Brain pericyte (primary cell): ENCODE measurements around the gene SLC35F4.

ENCODE experiments used
- DNase-seq: peaks from one replicate; pipeline ENCODE4 v3.0.0-alpha.2; 2012; ENCODE audit warnings: low read depth, low spot score

Gene SLC35F4

DNA sequence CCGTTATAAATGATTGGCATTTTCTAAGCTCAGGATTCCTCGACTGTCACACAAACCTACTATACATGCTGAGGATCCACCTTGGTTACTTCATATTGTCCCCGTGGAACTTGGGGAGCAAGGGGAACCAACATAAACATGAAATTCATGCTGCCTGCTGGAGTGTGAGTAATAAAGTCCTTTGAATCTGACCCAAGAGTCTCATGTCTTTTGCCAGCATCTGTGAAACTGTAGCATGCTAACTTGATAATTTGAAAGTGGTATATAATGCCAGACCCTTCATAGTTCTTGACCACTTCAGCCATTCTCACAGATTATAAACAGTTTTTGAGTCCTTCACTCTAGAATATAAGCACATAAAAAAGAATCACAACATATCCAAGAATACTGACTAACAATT, 17.1 kb downstream of the SLC35F4 start:
- DNase-seq: no peak

DNA sequence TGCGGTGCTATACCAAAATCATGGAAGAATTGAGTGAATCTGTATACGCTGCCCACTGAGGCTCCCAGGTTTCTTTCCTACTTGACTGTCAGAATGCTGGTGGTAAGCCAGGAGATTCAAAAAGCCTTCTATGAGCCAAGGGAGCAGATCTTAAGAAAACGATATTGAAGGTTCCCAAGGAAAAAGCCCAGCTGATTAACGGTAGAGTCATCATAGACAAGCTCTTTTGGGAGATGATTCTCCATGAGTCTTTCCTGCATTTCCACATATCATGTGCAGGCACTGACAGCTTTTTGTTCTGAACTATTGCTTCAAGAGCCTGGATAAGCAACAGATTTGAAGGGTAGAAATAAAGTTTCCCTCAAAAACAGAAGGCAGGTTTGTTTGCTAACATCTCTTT, 17.5 kb downstream of the SLC35F4 start:
- DNase-seq: no peak

DNA sequence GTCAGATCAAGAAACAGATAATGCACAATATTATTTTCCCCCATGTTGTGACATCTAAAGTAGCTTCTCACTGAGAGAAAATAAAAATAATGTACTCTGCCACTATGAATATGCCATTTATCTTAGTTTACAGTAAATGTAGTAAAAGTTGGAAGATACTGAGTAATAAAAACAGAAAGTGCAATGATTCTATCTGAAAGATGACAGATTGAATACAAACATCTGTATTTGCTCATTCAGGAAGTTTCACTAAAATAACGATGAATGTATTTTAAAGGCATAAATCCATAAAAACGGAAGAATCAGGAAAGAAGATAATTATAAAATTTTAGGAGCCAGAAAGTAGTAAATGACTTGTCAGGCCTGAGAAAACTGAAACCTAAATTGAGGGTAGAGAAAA, 18.2 kb downstream of the SLC35F4 start:
- no peak for DNase-seq

DNA sequence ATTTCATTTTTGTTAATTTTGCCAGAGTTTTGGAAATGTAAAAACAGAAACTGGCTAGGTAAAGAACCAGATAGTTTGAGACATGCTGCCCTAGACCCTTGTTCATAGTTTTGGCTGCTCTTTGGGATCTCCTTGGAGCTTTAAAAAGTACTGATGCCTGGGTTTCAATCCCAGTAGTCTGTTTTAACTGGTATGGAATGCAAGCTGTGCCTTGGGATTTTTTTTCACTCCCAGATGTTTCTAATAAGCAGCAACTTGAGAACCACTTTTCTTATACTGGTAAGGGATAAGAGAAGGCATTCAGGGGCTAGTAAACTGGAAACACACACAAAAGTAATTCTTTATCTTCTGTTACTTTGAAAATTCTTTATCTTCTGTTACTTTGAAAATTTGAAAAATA, 18.8 kb downstream of the SLC35F4 start:
- no peak for DNase-seq

DNA sequence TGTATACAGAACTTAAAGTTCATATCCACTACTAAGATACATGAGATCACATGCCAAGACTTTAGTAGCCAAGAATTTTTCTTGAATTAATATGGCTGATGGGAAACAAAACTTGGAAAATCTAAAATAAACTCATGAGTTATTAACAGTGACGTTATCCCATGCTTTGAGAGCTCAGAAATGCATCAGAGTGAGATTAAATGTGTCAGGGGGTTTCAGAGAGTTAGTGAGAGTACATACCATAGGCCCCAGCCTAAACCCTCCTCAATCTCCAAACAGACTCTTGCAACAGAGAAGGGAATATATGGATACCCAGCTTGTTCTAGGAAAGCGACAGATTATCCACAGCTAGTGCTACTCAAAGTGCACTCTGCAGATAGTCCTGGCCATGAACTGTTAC, 19.3 kb downstream of the SLC35F4 start:
- DNase-seq: no peak

DNA sequence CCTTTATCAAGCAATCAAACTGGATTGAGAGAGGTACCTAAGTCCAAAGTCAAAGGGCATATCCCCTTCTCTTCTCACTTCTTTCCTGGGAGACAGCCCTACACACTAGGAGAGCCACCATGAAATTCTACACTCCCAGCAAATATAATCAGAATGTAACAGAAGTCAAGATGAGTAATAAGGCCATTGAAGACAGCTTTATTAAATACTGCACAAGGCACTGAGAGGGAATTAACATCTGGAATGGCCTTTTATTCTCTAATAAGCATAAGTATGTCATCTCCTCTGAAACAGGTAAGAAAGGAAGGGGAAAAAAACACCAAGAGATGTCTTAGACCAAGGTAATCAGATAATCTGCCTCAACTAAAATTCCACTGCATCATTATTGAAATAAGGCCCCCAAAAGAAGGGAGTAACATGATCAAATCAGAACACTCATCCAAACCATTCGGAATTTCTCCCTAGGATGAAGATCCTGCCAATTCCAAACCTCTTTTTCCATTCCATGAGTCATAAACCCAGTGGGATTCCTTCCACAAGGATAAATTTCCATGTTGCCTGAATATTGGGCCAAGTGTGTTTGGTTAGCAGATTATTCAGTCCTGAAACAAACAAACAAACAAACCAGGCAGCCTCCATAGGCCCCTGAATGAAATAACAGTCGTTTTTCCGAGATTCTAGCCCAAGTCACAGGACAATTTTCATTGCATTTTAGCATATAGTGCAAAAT, 19.9 kb downstream of the SLC35F4 start:
- no peak for DNase-seq

DNA sequence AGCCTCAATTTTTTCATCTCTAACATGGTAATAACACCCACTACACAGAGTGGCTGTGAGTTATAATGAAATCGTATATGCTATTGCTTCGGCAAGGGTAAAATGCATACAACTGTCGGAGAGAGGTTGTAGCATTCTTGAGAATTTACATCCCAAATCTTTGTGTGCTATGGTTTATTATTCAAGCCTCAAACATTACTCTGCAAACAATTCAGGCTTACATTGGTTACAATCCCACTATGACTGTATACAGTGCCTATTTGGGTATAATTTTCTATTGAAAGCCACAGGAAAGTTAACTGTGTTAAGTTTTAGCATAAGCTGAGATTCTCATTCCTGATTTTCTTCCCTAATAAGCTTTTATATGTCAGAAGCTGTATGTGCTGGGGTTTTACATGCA, 20.6 kb downstream of the SLC35F4 start:
- no peak for DNase-seq

DNA sequence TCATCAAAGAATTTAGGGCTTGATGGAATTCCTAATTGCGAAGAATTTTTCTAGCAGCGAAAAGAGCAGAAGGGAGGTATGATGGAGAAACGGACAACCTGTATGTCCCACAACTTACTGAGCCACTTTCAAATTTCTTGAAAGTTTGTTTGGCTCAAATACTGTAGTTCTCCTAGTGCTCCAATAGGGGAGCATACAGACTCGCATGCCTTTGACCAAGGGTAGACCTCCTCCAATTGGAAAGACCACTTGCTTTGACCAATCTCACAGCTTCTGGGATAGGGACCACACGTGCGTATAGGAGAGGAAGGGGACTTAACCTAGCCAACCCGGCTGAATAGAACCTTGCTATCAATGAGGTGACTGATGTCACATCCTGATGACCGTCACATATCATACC, 28.6 kb downstream of the SLC35F4 start:
- DNase-seq: no peak

DNA sequence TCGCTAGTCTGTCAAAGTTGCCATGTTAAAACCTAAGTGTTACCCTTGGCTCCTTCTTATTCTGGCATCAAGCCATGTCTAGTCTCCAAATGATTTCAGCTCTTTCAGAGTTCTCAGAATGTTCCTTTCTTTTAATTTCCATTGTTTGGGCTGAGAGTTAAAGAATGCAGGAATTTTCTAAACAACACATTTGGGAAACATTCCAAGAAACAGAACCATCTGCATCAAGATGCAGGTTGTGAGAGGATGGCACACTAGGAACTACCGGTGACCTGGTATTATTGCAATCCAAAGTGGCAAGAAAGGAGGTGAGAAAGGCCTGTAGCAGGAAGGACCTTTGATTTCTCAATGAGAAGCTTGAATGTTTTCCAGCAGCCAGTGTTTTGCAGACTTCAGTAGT, 30.1 kb downstream of the SLC35F4 start:
- no peak for DNase-seq

DNA sequence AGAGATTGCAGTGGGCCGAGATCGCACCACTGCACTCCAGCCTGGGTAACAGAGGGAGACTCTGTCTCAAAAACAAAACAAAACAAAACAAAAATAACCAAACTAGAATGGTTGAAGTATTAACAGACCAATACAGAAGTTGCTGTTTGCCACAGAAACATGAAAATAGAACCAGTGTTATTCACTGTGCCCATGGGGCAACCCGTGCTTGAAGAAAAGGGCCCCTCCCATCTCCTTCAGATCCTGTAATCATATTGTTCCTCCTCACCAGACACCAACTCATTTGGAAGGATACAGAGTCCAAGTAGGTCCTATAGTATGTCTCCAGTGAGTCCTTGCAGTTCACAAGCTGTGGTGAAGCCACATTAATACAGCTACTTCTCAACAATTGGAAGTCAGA, 30.9 kb downstream of the SLC35F4 start:
- DNase-seq: no peak

DNA sequence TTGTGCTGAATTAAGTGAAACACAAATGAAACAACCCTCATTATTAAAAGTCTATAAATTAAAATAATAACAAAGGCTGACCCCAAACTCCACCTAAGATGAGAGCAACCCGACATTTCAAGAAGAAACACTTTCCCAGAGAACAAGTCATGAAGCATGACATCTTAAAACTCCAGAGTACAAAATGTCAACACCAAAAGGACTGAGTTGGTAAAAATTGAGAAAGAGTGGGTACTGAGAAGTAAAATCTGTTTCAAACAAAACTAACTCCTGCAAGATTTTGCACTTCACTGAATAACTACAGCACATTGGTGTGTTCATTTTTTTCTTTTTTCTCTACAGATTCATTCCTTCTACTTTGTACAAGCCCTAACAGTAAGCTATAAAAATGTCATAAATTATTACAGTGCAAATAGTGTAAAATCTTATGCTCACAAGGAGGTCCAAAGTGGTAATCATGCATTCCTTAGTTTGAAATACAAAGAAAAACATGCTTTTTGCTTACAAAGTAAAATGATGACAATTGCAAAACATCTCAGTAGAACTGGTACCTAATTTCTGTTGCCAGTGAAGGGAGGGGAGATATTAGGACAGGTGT, 31.8 kb downstream of the SLC35F4 start:
- DNase-seq: no peak

DNA sequence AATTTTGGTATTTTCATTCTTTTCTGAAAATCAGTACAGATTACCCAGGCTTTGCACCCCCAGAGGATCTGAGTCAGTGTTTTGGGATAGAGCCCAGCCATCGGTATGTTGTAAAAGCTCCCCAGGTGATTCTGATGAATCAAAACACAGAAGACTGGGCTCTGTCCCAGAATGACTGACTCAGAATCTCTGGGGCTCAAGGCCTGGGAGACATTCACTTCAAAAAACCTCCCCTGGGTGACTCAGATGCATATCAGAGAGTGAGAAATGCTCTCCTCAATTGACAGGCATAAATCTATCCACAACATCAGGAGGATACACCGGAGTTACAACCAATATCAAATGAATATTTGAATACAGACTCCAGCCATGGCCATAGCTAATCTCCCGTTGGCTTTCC, 32.6 kb downstream of the SLC35F4 start:
- DNase-seq: peak; percentile 5

DNA sequence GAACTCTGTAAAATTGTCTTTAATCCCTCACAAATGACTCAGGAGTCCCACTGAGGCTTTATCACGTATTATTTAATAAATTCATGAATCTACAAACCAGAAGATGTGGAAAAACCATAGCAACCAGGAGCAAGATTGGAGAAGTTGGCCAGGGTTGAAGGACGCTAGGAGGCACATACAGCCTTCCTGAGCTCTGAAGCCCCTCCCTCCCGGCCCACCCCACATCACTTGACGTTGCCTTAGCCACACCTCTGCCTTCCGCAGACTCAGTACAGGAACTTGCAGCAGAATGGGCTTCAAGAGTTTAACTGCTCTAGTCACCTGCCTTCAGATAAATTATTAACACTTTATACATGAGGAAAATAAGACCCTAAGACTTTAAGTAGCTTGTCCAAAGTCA, 33.9 kb downstream of the SLC35F4 start:
- no peak for DNase-seq

DNA sequence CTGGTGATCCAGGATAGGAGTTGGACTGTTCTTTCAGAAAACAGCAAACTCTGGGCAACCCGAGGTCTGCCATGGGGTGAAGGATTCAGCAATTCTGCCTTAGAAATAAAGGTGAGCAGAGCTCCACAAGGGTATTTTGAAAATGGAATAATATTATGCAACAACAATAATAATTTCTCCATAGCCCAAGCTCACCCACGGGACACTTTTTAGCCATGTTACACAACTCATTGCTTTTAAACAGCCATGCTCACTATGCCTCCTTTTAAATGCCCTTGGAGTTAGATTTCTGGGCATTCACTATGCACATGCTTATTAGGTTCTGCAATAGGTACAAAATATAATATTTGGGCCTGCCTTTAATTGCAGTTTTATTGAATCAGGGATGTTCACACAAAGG, 37.2 kb downstream of the SLC35F4 start:
- DNase-seq: no peak

DNA sequence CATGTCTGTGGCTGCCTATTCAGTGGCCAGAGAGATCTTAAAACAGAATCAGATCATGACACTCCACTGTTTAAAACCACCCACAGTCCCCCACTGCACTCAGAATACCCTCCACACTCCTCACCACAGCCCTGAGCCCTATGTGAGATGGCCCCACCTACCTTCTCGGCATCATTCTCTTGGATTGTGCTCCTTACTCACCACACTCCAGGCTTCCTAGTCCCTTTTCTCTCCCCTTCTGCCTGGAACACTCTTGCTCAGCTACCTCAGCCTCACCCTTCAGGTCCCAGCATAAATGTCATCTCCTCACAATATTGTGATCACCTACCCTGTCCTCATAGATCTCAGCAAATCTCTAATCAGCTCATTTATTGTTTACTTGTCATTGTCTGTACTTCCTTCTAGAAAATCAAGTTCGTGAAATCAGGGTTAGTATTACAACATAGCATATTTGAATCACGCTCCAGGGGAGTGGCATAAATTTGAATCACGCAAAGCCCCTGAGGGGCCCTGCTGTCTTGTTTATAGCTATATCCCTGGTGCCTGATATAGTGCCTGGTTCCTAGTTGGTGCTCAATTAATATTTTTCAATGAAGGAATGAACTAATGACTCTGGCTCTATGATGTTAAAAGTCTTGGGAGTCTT, 42.8 kb downstream of the SLC35F4 start:
- no peak for DNase-seq

DNA sequence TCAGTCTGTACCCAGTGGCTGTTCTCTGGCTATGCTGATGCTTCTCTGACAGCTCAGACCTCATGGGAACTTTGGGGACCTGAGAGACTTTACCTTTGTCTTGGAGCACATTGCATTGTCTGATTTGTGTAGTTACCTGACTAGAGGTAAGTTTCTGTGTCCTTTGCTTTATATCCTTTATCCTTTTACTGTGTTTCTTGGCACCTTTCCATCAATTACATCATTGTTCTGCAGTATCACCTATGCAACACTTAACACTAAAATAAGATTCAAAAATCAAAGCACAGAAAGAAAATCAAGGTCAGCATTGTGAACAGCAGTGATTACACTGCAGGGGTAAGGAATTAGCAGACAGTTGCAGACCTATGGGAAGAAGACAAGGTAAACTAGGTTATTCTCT, 43.8 kb downstream of the SLC35F4 start:
- DNase-seq: no peak

DNA sequence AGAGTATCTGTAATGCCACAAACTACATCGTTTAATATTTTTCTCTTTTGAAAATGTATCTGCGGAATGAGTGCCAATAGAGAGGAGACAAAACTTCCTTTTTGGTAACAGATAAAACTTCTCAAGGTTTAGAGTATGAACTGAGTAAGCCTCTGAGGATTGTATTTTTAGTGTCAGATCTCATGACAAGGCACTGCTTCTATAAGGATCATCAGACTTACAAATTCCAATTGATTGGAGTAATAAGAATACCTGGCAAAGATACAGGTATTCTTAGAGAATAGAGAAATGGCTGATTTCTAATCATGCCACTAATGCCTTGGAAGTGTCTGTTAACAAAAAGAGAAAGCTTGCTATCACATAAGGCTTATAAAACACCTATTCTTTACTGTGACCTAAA, 45.3 kb downstream of the SLC35F4 start:
- no peak for DNase-seq

DNA sequence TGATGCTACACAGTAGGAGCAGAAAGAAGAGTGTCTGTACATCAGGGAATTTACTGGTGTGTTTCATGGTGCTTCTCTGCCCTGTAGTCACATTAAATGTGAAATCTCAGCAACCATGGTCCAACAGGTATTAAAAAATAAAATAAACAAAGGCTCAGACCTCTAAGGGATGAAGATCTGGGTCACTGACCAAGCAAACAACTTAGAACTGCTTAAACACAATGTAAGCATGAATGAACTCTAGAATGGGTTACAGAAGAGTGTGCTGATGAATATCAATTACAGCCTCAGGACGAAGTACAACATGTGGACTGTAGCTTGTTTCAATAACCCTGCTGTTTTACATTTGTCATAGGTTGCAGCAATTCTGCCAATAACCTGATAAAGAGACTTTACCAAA, 47.4 kb downstream of the SLC35F4 start:
- no peak for DNase-seq

DNA sequence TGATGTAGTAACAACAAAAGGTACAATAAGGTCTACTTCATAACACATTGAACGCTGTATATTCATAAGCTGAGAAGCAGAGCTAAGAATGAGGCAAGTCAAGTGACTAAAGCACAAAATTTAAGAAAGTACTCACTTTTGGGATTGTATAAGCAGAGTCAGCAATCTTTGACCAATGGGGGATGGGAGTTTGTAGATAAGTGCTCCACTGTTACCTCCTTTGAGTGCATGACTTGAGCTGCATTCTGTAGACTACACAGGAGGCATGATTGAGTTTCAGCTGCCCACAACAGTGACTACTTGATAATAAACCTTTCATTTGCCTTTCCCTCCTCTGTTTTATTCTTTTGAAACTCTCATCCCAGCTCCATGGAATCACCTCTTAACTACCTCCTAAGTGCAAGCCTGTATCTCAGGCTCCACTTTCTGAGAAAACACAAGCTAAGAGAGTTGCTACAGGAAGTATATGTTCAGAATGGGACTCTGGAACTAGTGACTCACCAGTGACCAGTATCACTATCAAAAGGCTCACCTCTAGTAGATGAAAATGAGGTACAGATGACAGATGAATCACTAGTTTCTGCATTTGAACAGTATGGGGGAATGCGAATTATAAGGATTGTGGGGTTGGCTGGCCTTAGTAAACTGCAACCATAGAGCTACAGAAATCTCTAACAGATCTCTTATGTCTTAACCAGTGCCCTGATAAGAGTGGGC, 49.2 kb downstream of the SLC35F4 start:
- DNase-seq: no peak

DNA sequence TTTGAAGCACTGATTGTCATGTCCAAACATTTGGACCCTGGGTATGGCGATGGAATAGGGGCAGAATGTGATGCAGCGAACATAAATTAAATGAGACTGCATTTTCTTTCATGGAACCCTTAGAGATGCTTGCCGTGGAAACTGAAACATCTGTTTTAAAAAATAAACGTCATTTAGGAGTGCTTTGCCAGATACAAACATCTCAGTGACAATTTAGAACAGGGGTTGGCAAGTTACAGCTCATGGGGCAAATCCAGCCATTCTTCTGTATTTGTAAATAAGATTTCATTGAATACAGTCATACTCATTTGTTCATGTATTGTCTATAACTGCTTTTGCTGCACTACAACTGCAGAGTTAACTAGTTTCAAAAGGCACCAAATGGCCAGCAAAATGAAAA, 51.2 kb downstream of the SLC35F4 start:
- no peak for DNase-seq

DNA sequence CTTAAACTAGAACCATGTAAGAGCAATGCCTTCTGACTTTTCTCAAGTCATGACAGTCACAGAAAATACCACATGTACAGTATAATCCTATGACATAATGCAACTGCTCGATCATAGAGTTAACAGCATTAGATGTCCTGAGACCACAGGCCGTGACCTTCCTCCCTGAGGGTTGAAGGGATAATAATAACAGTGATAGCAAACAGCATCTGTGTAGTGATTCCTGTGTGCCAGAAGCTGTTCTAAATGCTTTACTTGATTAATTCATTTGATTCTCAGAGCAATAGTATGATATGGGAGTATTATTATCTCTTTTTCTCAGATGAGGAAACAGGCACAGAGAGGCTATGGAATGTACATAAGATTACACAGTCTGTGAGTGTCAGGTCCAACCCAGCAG, 53.2 kb downstream of the SLC35F4 start:
- no peak for DNase-seq

DNA sequence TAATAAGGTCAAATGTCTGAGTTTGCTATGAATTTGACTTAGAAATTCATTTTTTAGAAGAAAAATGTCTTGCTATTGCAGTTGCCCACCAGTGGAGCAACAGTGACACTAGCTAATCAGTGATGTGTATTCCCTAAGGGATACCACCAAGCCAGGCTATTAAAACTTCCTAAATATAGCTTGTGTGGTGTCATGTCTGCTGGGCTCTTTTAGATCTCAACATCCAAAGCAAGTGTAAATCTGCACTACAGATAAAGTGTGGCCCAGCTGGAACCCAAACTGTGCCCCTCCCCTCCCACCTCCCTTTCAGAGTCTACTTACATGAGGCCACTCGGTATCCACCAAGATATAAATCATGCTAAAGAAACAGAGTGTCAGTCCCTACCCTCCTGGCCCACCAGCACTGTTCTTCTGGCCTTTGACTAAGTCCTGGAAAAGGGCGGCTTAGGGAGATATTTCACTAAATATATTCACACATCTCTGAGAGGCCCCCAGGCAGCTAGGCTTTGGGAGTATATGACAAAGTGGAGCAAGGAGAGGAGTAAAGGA, 53.8 kb downstream of the SLC35F4 start:
- no peak for DNase-seq
